ENCODE measurements around the gene PCSK2.

GRCh38 chr20:17515053-17515452, 288.2 kb downstream of the PCSK2 start:
- TF ChIP-seq CTCF (conservative IDR thresholded peaks at IDR 0.05; ENCODE audit: low read depth, low read length) (no peak), EZH2 (IDR thresholded peaks at IDR 0.05; ENCODE audit: borderline replicate concordance, low read depth, low read length, poor library complexity, severe bottlenecking) (no peak)

Data from A673 (cell line).